Suprapubic skin (tissue), 4 donors: Measurements from ENCODE around the gene ABI1.

Source experiments
- EP300 ChIP-seq: sonication (generic); formaldehyde crosslinking; IDR thresholded peaks from one replicate; pipeline ENCODE4 v1.6.1; 2017; ENCODE audit warnings: antibody characterized with exemption
- POLR2A ChIP-seq, 2 donors: fragments of 450-650 bp; IDR thresholded peaks; one replicate each; pipeline ENCODE4 v1.6.1; 2017; ENCODE audit warnings: antibody characterized with exemption in 2 of 2, mild to moderate bottlenecking in 2 of 2, moderate library complexity in 2 of 2
- POLR2AphosphoS5 ChIP-seq, 3 donors: sonication (generic); formaldehyde crosslinking; IDR thresholded peaks; one replicate each; pipeline ENCODE4 v1.6.1; 2017; ENCODE audit warnings: antibody characterized with exemption in 3 of 3
- TF ChIP-seq, protein P1 (sequence below), 2 donors: fragments of 200-600 bp in 1 of 2; fragments of 450-650 bp in 1 of 2; sonication (generic) in 1 of 2; IDR thresholded peaks; one replicate each; pipeline ENCODE4 v1.5.1; 2016 to 2019; ENCODE audit warnings: antibody characterized with exemption in 2 of 2, mild to moderate bottlenecking in 1 of 2, moderate library complexity in 1 of 2

DNA sequence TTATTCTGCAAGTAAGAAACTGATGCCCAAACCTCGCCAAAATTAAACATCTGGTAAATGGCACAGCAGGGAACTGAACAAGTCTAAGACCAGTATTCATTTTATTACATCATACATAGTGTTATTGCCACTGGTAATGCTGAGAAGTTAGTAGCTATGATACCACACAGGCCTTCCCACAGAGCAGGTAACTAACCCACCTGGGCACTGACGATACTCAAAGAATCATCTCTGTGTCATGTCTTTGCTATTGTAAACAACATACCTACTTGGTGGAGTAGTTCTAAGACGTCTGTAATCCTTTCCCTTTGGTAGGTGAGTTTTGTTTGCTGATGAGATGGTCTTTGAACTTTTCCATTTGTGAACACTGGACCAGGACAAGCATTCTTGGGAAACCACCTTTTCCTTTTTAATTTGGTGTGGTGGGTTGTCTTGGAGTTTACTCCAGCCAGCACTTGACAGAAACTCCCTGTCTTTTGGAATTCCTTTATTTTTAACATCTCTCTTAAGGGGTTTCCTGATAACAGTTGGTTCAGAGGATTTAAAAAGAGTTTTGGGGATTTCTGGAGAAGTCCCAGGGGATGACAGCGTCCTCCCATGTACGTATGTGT lies 122.4 kb downstream of the ABI1 start:
- TF ChIP-seq, protein P1, sequence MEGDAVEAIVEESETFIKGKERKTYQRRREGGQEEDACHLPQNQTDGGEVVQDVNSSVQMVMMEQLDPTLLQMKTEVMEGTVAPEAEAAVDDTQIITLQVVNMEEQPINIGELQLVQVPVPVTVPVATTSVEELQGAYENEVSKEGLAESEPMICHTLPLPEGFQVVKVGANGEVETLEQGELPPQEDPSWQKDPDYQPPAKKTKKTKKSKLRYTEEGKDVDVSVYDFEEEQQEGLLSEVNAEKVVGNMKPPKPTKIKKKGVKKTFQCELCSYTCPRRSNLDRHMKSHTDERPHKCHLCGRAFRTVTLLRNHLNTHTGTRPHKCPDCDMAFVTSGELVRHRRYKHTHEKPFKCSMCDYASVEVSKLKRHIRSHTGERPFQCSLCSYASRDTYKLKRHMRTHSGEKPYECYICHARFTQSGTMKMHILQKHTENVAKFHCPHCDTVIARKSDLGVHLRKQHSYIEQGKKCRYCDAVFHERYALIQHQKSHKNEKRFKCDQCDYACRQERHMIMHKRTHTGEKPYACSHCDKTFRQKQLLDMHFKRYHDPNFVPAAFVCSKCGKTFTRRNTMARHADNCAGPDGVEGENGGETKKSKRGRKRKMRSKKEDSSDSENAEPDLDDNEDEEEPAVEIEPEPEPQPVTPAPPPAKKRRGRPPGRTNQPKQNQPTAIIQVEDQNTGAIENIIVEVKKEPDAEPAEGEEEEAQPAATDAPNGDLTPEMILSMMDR (IDR thresholded peaks at IDR 0.05): no peak
- TF ChIP-seq POLR2A (IDR thresholded peaks at IDR 0.05) (no peak), EP300 (no peak), POLR2AphosphoS5 (IDR thresholded peaks at IDR 0.05) (no peak)
